Coronary artery (tissue), 2 donors: ENCODE results near the gene HUNK.

ENCODE experiments used
- DNase-seq: peaks from one replicate; pipeline ENCODE4 v3.0.0-alpha.2; 2017; ENCODE audit warnings: low spot score
- H3K27ac ChIP-seq, 2 donors: fragments of 200-600 bp; sonication (generic); one replicate each; pipeline ENCODE4 v1.5.1; 2016 to 2019
- H3K4me3 ChIP-seq: fragments of 200-600 bp; sonication (generic); 2 replicates; pipeline ENCODE4 v1.5.1; 2016; ENCODE audit warnings: mild to moderate bottlenecking, moderate library complexity
- TF ChIP-seq, protein P1 (sequence below): fragments of 200-600 bp; sonication (generic); IDR thresholded peaks from one replicate; pipeline ENCODE4 v1.5.1; 2019; ENCODE audit warnings: antibody characterized with exemption

HUNK gene

DNA sequence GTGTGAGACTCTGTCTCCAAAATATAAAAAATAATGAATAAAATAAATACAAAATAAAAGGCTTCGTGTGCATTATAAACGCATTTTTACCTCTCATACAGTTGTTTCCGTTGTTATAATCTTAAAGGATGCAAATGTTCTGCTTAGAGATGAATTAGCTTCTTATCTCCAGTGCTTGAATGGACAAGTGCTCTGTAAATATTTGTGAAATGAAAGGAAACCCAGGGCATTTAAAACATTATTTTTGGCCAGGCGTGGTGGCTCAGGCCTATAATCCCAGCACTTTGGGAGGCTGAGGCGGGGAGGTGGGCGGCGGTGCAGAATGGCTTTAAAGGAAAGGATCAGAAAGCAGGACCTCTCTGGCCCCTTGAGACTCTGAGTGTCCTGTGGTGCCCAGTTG lies 94.5 kb downstream of the HUNK start:
- TF ChIP-seq, protein P1, sequence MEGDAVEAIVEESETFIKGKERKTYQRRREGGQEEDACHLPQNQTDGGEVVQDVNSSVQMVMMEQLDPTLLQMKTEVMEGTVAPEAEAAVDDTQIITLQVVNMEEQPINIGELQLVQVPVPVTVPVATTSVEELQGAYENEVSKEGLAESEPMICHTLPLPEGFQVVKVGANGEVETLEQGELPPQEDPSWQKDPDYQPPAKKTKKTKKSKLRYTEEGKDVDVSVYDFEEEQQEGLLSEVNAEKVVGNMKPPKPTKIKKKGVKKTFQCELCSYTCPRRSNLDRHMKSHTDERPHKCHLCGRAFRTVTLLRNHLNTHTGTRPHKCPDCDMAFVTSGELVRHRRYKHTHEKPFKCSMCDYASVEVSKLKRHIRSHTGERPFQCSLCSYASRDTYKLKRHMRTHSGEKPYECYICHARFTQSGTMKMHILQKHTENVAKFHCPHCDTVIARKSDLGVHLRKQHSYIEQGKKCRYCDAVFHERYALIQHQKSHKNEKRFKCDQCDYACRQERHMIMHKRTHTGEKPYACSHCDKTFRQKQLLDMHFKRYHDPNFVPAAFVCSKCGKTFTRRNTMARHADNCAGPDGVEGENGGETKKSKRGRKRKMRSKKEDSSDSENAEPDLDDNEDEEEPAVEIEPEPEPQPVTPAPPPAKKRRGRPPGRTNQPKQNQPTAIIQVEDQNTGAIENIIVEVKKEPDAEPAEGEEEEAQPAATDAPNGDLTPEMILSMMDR = no peak
- no peak overlapping the region for H3K27ac ChIP-seq
- H3K4me3 ChIP-seq = no peak overlapping the region
- no peak for DNase-seq

DNA sequence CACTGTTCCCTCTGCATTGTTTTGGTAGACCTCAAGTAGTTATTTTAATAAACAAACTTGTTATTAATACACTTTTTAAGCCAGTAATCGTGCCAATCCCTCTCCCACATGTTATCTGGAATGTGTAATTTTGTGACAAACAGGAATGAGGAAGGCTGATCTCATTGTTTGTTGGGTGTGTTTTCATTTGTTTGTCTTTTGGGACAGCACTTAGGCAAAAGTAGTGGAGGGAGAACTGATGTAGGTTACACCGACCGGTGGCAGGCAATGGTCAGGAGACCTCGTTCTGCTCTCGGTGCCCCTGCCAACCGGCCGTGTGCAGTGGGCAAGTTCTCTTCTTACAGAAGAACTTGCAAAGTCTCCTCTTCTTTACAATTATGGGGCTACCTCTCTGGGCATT lies 99.8 kb downstream of the HUNK start:
- no peak for DNase-seq
- H3K4me3 ChIP-seq = no peak overlapping the region
- TF ChIP-seq, protein P1 = no peak
- H3K27ac ChIP-seq = no peak overlapping the region

DNA sequence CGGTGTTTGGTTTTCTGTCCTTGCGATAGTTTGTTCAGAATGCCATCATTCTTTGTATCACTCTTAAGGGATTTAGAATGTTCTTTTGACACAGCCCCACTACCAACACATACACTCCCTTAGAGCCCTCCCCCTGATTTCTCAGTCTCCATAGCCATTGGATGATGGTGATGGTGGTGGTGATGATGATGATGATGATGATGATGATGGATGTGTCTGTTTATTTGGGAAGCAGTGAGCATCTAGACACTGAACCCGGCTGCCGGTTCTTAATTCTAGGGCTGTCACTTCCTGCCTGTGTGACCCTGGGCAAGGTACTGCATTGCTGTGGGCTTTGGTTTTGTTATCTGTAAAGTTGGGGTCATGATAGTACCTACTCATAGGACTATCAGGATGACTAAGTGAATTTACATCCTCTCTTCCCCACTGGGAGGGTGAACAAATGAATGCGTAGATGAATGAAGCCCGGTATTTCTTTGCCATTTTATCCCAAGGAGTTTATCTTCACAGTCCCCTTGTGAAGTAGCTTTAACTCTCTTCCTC lies 100.7 kb downstream of the HUNK start:
- DNase-seq = no peak
- TF ChIP-seq, protein P1 = no peak
- Histone ChIP-seq H3K4me3 (no peak overlapping the region), H3K27ac (no peak overlapping the region)

DNA sequence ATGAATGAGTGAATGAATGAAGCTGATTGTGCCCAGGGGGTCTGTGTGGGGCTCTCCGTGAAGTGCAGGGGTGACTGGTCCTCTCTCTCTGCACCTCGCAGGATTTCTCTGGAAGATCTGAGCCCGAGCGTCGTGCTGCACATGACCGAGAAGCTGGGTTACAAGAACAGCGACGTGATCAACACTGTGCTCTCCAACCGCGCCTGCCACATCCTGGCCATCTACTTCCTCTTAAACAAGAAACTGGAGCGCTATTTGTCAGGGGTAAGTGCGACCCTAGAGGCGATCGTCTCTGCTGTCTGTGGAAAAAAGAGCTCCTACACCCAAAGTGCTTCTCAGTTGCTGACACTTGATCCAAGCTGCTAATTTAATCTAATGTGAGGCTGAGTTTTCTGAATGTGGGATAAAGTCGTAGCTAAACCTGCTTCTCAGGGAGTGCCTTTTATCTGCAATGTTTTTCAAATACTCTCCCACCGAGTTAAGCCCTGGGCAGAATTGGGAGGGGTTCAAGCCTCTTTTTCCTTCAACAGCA lies 101.7 kb downstream of the HUNK start:
- Histone ChIP-seq H3K27ac (no peak overlapping the region), H3K4me3 (no peak overlapping the region)
- TF ChIP-seq, protein P1 = no peak
- DNase-seq = no peak

DNA sequence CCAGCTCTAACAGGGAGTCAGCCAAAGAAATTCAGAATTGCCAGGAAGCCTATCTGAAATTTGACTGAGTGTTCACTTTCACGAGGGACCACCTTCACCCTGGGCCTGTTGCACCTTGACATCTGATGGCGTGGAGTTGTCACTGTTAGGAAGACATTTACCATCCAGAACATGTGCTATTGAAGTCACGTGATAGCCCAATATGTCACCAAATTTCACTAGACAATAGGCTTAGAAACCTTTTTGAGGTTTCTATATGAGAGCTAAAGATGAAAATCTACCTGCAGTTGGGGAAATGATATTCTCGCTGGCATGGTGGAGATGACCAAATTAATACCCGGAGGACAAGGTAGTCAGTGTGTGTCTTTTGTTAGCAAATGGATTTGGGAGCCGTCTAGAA lies 102.7 kb downstream of the HUNK start:
- TF ChIP-seq, protein P1 = no peak
- no peak overlapping the region for H3K27ac ChIP-seq

DNA sequence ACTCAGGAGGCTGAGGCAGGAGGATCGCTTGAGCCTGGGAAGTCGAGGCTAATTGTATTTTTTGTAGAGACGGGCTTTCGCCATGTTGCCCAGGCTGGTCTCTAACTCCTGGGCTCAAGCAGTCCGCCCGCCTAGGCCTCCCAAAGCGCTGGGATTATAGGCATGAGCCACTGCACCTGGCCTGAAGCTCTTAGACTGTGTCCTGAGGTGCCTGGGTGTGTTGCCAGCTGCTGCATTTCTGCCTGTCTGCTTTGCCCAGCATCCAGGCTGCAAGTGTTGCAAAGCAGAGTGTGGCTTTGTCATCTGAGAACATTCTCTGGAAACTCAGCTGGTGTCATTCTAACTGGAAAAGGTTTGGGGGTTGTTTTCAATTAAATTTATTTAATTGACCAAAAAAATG lies 105.0 kb downstream of the HUNK start:
- TF ChIP-seq, protein P1 = no peak
- H3K27ac ChIP-seq = no peak overlapping the region
- DNase-seq = no peak
- no peak overlapping the region for H3K4me3 ChIP-seq

More for the DNA sequence above, 102.7 kb downstream of the HUNK start:
- no peak for DNase-seq
- no peak overlapping the region for H3K4me3 ChIP-seq

DNA sequence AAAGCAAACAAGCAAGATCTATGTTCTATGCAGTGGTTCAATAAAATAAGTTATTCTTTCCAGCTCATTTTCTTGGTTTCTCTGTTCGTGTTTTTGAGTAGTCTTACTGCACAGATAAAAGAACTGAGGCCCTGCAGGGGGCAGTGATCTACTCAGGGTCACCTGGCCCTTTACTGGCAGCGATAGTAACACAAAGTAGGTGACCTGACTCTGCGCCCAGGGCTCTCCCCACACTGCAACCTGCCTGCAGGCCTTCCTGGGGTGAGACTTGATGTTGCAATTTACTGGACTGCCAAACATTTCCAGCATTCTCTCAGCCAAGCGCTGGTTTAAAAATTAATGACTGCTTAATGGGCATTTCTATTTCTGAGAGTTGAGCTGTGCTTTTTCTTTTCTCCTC lies 110.3 kb downstream of the HUNK start:
- H3K4me3 ChIP-seq = no peak overlapping the region
- no peak overlapping the region for H3K27ac ChIP-seq
- TF ChIP-seq, protein P1 = no peak
- DNase-seq = no peak
